Astrocyte (in vitro differentiated cells and primary cell): ENCODE results near the gene RBM48. TPM values are rescaled to one million over a fixed set of nuclear protein-coding genes. Genes with fewer than 3 reads are reported as not detected.
A peak's percentile ranks its signal among the peaks of the same experiment; 100 is the strongest.

ENCODE experiments used
- DNase-seq: peaks from one replicate; pipeline ENCODE4 v3.0.0-alpha.2; 2010; ENCODE audit warnings: low read depth
- FAIRE-seq: peaks from 2 replicates; lab custom pipeline; 2011; peaks lifted over from hg19 to GRCh38; lab: Jason Lieb, UNC
- H2AFZ ChIP-seq: 2 replicates; pipeline ENCODE4 v1.6.0; 2012; ENCODE audit warnings: low read depth, low read length, inconsistent platforms
- H3K27ac ChIP-seq: 2 replicates; pipeline ENCODE4 v1.5.1; 2011; ENCODE audit warnings: low read depth, low read length, inconsistent platforms
- H3K27me3 ChIP-seq: 2 replicates; pipeline ENCODE4 v1.6.0; 2011; ENCODE audit warnings: low read length, inconsistent platforms; ENCODE audit not compliant: insufficient read depth
- H3K36me3 ChIP-seq: 2 replicates; pipeline ENCODE4 v1.5.1; 2011; ENCODE audit warnings: low read length, inconsistent platforms; ENCODE audit not compliant: insufficient read depth
- H3K4me1 ChIP-seq: 2 replicates; pipeline ENCODE4 v1.5.1; 2011; ENCODE audit warnings: low read length, inconsistent platforms; ENCODE audit not compliant: insufficient read depth
- H3K4me2 ChIP-seq: 2 replicates; pipeline ENCODE4 v1.6.0; 2012; ENCODE audit warnings: low read length, inconsistent platforms
- H3K4me3 ChIP-seq: 2 replicates; pipeline ENCODE4 v1.5.1; 2011; ENCODE audit warnings: low read depth, mild to moderate bottlenecking, low read length, inconsistent platforms; ENCODE audit not compliant: insufficient read depth
- H3K79me2 ChIP-seq: 2 replicates; pipeline ENCODE4 v1.6.0; 2012; ENCODE audit warnings: mild to moderate bottlenecking, low read length, inconsistent platforms; ENCODE audit not compliant: insufficient read depth
- H3K9ac ChIP-seq: 2 replicates; pipeline ENCODE4 v1.6.0; 2012; ENCODE audit warnings: mild to moderate bottlenecking, low read length, inconsistent platforms
- H3K9me3 ChIP-seq: 2 replicates; pipeline ENCODE4 v1.5.1; 2012; ENCODE audit warnings: low read depth, mild to moderate bottlenecking, low read length, inconsistent platforms; ENCODE audit not compliant: insufficient read depth
- H4K20me1 ChIP-seq: 2 replicates; pipeline ENCODE4 v1.6.0; 2012; ENCODE audit warnings: low read length, inconsistent platforms; ENCODE audit not compliant: insufficient read depth
- H3K27ac Mint-ChIP-seq: one replicate; pipeline ENCODE4 v1.8.0; 2021; ENCODE audit warnings: mild to moderate bottlenecking, mixed read lengths; ENCODE audit not compliant: unreplicated experiment
- H3K27me3 Mint-ChIP-seq: one replicate; pipeline ENCODE4 v1.8.0; 2021; ENCODE audit warnings: low read depth, mixed read lengths; ENCODE audit not compliant: unreplicated experiment
- H3K36me3 Mint-ChIP-seq: one replicate; pipeline ENCODE4 v1.8.0; 2021; ENCODE audit warnings: low read depth, mixed read lengths; ENCODE audit not compliant: unreplicated experiment
- H3K4me1 Mint-ChIP-seq: one replicate; pipeline ENCODE4 v1.8.0; 2021; ENCODE audit warnings: low read depth, mixed read lengths; ENCODE audit not compliant: unreplicated experiment
- H3K4me3 Mint-ChIP-seq: one replicate; pipeline ENCODE4 v1.8.0; 2021; ENCODE audit warnings: mild to moderate bottlenecking, moderate library complexity, mixed read lengths; ENCODE audit not compliant: unreplicated experiment
- H3K9me3 Mint-ChIP-seq: one replicate; pipeline ENCODE4 v1.8.0; 2021; ENCODE audit warnings: mild to moderate bottlenecking, mixed read lengths; ENCODE audit not compliant: unreplicated experiment
- EZH2 ChIP-seq: IDR thresholded peaks from 2 replicates; pipeline ENCODE4 v1.6.1; 2012; ENCODE audit warnings: mild to moderate bottlenecking, low read length, inconsistent platforms; ENCODE audit not compliant: insufficient read depth
- total RNA-seq: library from RNA; stranded (reverse); gene quantifications from 2 replicates; pipeline ENCODE4 v1.2.1, GENCODE V29; 2021
- TF ChIP-seq, protein P1 (sequence below): IDR thresholded peaks from 2 replicates; pipeline ENCODE4 v1.5.1; 2011; ENCODE audit warnings: low read depth, mild to moderate bottlenecking, inconsistent platforms, low read length, moderate library complexity; ENCODE audit not compliant: insufficient read depth

Gene RBM48
- total RNA-seq, 1 donor from 2014 or later: 10.3 TPM

GRCh38 chr7:92489634-92490033 is 39.0 kb upstream of the RBM48 start:
- H3K4me2 ChIP-seq: no peak overlapping the region
- H3K4me3 ChIP-seq: no peak overlapping the region
- H4K20me1 ChIP-seq: no peaks in the 10 kb centered on the region
- peaks cover 11% of the 10 kb centered on the region for H3K36me3 Mint-ChIP-seq
- H3K9me3 ChIP-seq: no peaks in the 10 kb centered on the region
- no peaks in the 10 kb centered on the region for H3K27me3 Mint-ChIP-seq
- no peaks in the 10 kb centered on the region for H3K9me3 Mint-ChIP-seq
- H2AFZ ChIP-seq: no peak overlapping the region
- H3K9ac ChIP-seq: no peak overlapping the region
- no peak overlapping the region for H3K4me3 Mint-ChIP-seq
- no peaks in the 10 kb centered on the region for H3K4me1 ChIP-seq
- DNase-seq (no peak), FAIRE-seq (no peak)
- no peak for TF ChIP-seq EZH2
- TF ChIP-seq, protein P1, sequence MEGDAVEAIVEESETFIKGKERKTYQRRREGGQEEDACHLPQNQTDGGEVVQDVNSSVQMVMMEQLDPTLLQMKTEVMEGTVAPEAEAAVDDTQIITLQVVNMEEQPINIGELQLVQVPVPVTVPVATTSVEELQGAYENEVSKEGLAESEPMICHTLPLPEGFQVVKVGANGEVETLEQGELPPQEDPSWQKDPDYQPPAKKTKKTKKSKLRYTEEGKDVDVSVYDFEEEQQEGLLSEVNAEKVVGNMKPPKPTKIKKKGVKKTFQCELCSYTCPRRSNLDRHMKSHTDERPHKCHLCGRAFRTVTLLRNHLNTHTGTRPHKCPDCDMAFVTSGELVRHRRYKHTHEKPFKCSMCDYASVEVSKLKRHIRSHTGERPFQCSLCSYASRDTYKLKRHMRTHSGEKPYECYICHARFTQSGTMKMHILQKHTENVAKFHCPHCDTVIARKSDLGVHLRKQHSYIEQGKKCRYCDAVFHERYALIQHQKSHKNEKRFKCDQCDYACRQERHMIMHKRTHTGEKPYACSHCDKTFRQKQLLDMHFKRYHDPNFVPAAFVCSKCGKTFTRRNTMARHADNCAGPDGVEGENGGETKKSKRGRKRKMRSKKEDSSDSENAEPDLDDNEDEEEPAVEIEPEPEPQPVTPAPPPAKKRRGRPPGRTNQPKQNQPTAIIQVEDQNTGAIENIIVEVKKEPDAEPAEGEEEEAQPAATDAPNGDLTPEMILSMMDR: no peak
- no peaks in the 10 kb centered on the region for H3K27me3 ChIP-seq
- H3K27ac ChIP-seq: no peak overlapping the region
- H3K79me2 ChIP-seq: no peaks in the 10 kb centered on the region
- H3K4me1 Mint-ChIP-seq: no peaks in the 10 kb centered on the region
- no peak overlapping the region for H3K27ac Mint-ChIP-seq
- H3K36me3 ChIP-seq: peaks cover 21% of the 10 kb centered on the region

DNA sequence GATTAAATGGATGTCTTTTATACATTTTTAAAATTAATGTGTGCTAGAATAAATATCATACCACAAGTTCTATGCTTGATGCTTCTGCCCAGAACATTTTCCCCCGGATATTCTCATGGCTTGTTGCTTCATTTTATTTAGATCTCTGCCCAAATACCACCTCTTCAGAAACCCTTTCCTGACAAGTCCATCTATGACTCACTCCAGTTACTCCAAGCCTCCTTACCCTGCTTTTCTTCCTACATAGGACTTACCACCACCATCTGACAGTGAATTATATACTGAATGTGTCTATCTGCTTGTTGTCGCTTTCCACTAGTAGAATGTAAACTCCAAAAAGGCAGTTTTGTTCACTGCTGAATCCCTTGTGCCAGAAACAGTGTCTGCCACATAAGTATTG is 31.7 kb upstream of the RBM48 start:
- Histone ChIP-seq H3K9ac (no peak overlapping the region), H3K36me3 (peaks cover 15% of the 10 kb centered on the region), H3K27ac (no peak overlapping the region), H3K4me1 (no peaks in the 10 kb centered on the region), H4K20me1 (no peaks in the 10 kb centered on the region), H3K9me3 (no peaks in the 10 kb centered on the region), H3K4me3 (no peak overlapping the region), H3K27me3 (no peaks in the 10 kb centered on the region), H2AFZ (no peak overlapping the region), H3K79me2 (no peaks in the 10 kb centered on the region), H3K4me2 (no peak overlapping the region)
- Mint-ChIP-seq H3K27ac (no peak overlapping the region), H3K36me3 (peaks cover 10% of the 10 kb centered on the region), H3K27me3 (no peaks in the 10 kb centered on the region), H3K4me3 (no peak overlapping the region), H3K9me3 (no peaks in the 10 kb centered on the region), H3K4me1 (peaks cover 6% of the 10 kb centered on the region)
- FAIRE-seq (no peak), DNase-seq (peak; percentile 32)
- no peak for TF ChIP-seq EZH2

DNA sequence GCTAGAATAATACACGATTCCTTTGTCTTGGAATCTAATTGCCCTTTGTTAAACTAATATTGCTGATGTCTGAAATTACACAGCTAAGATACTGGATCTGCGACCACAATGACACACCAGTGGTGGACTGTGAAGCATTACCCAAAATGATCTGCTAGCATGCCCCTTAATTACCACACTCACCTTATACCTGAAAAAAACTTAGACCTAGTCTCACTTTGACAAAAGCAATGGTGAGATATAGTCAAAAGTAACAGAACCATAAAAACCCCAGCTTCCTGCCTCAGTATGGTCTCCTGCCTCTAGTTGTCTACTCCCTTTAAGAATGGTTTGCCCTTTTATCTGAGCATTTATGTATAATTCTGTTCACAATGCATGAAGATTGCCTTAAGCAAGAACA is 30.0 kb upstream of the RBM48 start:
- H3K79me2 ChIP-seq: no peaks in the 10 kb centered on the region
- peaks cover 15% of the 10 kb centered on the region for H3K36me3 ChIP-seq
- no peak for FAIRE-seq

More for the DNA sequence above, 30.0 kb upstream of the RBM48 start:
- H3K27ac Mint-ChIP-seq: no peak overlapping the region
- Histone ChIP-seq H3K9ac (no peak overlapping the region), H3K9me3 (no peaks in the 10 kb centered on the region), H3K4me3 (no peak overlapping the region), H3K4me2 (no peak overlapping the region), H3K27me3 (no peaks in the 10 kb centered on the region), H2AFZ (no peak overlapping the region), H4K20me1 (no peaks in the 10 kb centered on the region), H3K27ac (no peak overlapping the region), H3K4me1 (no peaks in the 10 kb centered on the region)
- DNase-seq: no peak
- no peak overlapping the region for H3K4me3 Mint-ChIP-seq
- peaks cover 6% of the 10 kb centered on the region for H3K36me3 Mint-ChIP-seq
- H3K4me1 Mint-ChIP-seq: peaks cover 6% of the 10 kb centered on the region
- H3K9me3 Mint-ChIP-seq: no peaks in the 10 kb centered on the region
- no peaks in the 10 kb centered on the region for H3K27me3 Mint-ChIP-seq
- no peak for TF ChIP-seq EZH2
- TF ChIP-seq, protein P1: no peak
